Stimulated activated CD4-positive, alpha-beta T cell treated with anti-CD3 and anti-CD28 coated beads, TNF-alpha, amount 100 ng/mL, for 48 hours (primary cell): Measurements from ENCODE around the gene IP6K2.
"Not testable (repeated sequence)": the region's sequence is repeated elsewhere in the genome, so short reads cannot be mapped to it uniquely, and the experiment has no call there.

ENCODE experiments used
- DNase-seq, 3 donors: peaks; one replicate each; pipeline ENCODE4 v3.0.0-alpha.2; 2020; ENCODE audit warnings: low read depth in 3 of 3

The IP6K2 gene

GRCh38 chr3:48733752-48734518 lies 16.9 kb upstream of the IP6K2 start:
- DNase-seq, result not testable (repeated sequence)

GRCh38 chr3:48727511-48727910 lies 10.5 kb upstream of the IP6K2 start:
- no peak for DNase-seq

- not testable (repeated sequence) for DNase-seq
Observed at GRCh38 chr3:48725185-48725855, 8.3 kb upstream of the IP6K2 start.

GRCh38 chr3:48723725-48724124 lies 6.7 kb upstream of the IP6K2 start:
- DNase-seq, result no peak

- not testable (repeated sequence) for DNase-seq
Observed at GRCh38 chr3:48723293-48723692, 6.3 kb upstream of the IP6K2 start.

- DNase-seq, result no peak
Observed at GRCh38 chr3:48716508-48716981, 476 bp downstream of the IP6K2 start.

GRCh38 chr3:48715174-48715800 lies 1.7 kb downstream of the IP6K2 start:
- DNase-seq, result no peak

GRCh38 chr3:48711727-48712126 lies 5.3 kb downstream of the IP6K2 start:
- DNase-seq, result no peak

GRCh38 chr3:48709051-48709461 lies 8.0 kb downstream of the IP6K2 start:
- DNase-seq, result no peak

GRCh38 chr3:48708481-48708889 lies 8.5 kb downstream of the IP6K2 start:
- no peak for DNase-seq

GRCh38 chr3:48707157-48707556 lies 9.9 kb downstream of the IP6K2 start:
- no peak for DNase-seq

GRCh38 chr3:48702320-48702920 lies 14.6 kb downstream of the IP6K2 start:
- no peak for DNase-seq

GRCh38 chr3:48700731-48701405 lies 16.2 kb downstream of the IP6K2 start:
- no peak for DNase-seq

GRCh38 chr3:48698891-48699290 lies 18.1 kb downstream of the IP6K2 start:
- DNase-seq, result no peak

- DNase-seq, result no peak
Observed at GRCh38 chr3:48697952-48698351, 19.1 kb downstream of the IP6K2 start.

- DNase-seq, result no peak
Observed at GRCh38 chr3:48696601-48697000, 20.4 kb downstream of the IP6K2 start.

- DNase-seq, result no peak
Observed at GRCh38 chr3:48696156-48696555, 20.9 kb downstream of the IP6K2 start.

GRCh38 chr3:48695393-48695753 lies 21.6 kb downstream of the IP6K2 start:
- no peak for DNase-seq

- DNase-seq, result no peak
Observed at GRCh38 chr3:48694610-48695392, 22.2 kb downstream of the IP6K2 start.

- DNase-seq, result no peak
Observed at GRCh38 chr3:48693826-48694225, 23.2 kb downstream of the IP6K2 start.

- no peak for DNase-seq
Observed at GRCh38 chr3:48692551-48692950, 24.5 kb downstream of the IP6K2 start.
